Measurements from ENCODE around the gene CDIP1.

CDIP1 gene

DNA sequence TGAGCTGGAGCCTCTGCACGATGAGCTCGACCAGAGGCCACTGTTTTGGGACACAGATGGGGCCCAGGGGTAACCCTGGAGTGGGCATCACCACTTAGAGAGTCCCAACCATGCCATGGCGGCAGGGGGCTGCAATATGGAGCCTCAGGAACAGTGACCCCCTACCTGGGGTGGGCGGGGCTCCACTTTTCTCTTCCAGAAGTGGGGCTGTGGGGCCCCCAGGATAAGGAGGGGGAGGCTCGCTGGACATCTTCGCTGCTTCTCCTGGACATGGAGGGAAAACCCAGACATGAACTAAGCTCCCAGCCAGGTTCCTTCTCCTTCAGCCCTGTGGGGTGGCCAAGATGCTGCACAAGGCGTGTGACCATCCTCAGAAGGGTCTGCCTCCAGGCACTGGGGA, 24.7 kb downstream of the CDIP1 start:
- Histone ChIP-seq H3K4me1 (ENCODE audit: insufficient read depth, low read length) (0 out of 2 replicates have a peak, but pooled peaks cover 5% of the 10 kb centered on the region), H3K27me3 (ENCODE audit: insufficient read depth, low read length) (no peaks in the 10 kb centered on the region), H3K36me3 (ENCODE audit: insufficient read depth, low read length) (peaks cover 43% of the 10 kb centered on the region), H3K4me3 (ENCODE audit: low read length) (no peak overlapping the region), H3K9me3 (ENCODE audit: insufficient read depth, low read depth, low read length) (no peaks in the 10 kb centered on the region), H3K27ac (ENCODE audit: low read depth, low read length) (no peak overlapping the region), H3K9ac (ENCODE audit: low read depth, low read length) (no peak overlapping the region)
- whole genome bisulfite sequencing = 89% methylated on average over 7 of the region's 7 CpGs

- H3K27me3 ChIP-seq (ENCODE audit: insufficient read depth, low read length) = no peaks in the 10 kb centered on the region
- H3K9me3 ChIP-seq (ENCODE audit: insufficient read depth, low read depth, low read length) = no peaks in the 10 kb centered on the region
- no peak overlapping the region for H3K4me3 ChIP-seq (ENCODE audit: low read length)
- no peak overlapping the region for H3K9ac ChIP-seq (ENCODE audit: low read depth, low read length)
- 95% methylated on average over 19 of the region's 19 CpGs for WGBS
- H3K4me1 ChIP-seq (ENCODE audit: insufficient read depth, low read length) = 0 out of 2 replicates have a peak, but pooled peaks cover 5% of the 10 kb centered on the region
- no peak overlapping the region for H3K27ac ChIP-seq (ENCODE audit: low read depth, low read length)
- peaks cover 48% of the 10 kb centered on the region for H3K36me3 ChIP-seq (ENCODE audit: insufficient read depth, low read length)
Observed at GRCh38 chr16:4513086-4513860, 25.3 kb downstream of the CDIP1 start.

- Histone ChIP-seq H3K9me3 (ENCODE audit: insufficient read depth, low read depth, low read length) (no peaks in the 10 kb centered on the region), H3K9ac (ENCODE audit: low read depth, low read length) (no peak overlapping the region), H3K4me1 (ENCODE audit: insufficient read depth, low read length) (0 out of 2 replicates have a peak, but pooled peaks cover 5% of the 10 kb centered on the region), H3K27ac (ENCODE audit: low read depth, low read length) (no peak overlapping the region), H3K36me3 (ENCODE audit: insufficient read depth, low read length) (peaks cover 56% of the 10 kb centered on the region), H3K4me3 (ENCODE audit: low read length) (no peak overlapping the region), H3K27me3 (ENCODE audit: insufficient read depth, low read length) (no peaks in the 10 kb centered on the region)
- 92% methylated on average over 10 of the region's 10 CpGs for WGBS
Observed at GRCh38 chr16:4512473-4512872, 26.1 kb downstream of the CDIP1 start.

DNA sequence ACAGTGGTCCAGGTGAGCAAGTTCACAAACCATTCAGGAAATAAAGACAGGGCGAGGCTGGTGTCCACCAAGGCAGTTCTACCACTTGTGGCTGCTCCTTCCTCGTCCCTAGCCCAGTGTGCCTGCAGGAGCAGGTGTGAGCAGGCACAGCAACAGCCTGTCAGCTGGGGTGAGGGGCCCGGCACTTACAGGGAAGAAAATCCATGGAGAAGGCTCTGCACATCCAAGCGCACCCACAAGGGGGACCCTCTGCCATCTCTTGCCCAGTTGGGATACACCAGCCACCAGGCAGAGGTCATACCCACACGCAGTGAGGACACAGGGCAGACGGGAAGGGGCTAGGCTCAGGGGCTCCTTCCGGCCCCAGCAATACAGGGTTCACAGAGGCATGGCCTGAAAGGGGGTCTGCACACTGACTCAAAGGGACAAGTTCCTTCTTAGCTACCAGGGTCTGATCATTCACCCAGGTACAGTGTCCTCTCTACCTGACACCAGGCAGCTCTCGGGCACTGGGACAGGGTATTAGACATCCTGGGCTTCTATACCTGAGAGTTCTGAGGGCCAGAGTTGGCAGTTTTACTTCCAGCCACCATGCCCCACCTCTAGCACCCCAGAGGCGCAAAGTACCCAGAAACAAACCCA, 27.0 kb downstream of the CDIP1 start:
- Histone ChIP-seq H3K36me3 (ENCODE audit: insufficient read depth, low read length) (peaks cover 57% of the 10 kb centered on the region), H3K9ac (ENCODE audit: low read depth, low read length) (no peak overlapping the region), H3K4me3 (ENCODE audit: low read length) (no peak overlapping the region), H3K4me1 (ENCODE audit: insufficient read depth, low read length) (0 out of 2 replicates have a peak, but pooled peaks cover 5% of the 10 kb centered on the region), H3K27ac (ENCODE audit: low read depth, low read length) (no peak overlapping the region), H3K9me3 (ENCODE audit: insufficient read depth, low read depth, low read length) (no peaks in the 10 kb centered on the region), H3K27me3 (ENCODE audit: insufficient read depth, low read length) (no peaks in the 10 kb centered on the region)
- 67% methylated on average over 9 of the region's 9 CpGs for WGBS

DNA sequence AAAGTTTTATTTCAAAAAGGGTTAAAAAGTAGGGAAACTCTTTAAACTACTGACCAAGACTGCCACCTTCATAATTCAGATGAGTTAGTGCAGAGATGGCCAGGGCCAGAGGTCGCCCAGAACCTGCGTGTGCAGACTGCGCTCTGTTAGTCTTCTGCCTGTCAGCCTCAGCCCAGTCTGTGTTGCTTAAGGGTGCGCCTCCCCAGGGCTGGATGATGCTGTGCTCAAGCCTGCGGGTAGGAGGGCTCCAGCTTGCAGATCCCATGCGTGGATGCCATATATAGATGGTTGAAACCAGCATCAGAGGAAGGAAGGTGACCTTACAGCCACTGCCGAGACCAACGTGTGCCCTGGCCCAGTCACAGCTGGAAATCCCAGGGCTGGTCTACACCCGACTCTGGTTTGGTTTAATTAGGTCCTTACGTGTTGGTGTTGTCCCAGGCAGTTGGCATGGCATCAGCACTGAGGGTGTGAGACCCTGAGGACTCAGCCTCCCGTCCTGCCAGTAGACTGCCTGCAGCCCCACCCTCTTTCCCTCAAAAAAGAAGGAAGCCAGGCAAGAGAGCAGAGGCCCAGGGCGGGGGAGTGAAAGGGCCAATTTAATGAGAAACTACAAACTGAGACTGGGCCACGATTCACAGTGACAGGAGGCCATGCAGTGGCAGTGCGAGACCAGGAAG, 27.7 kb downstream of the CDIP1 start:
- H3K36me3 ChIP-seq (ENCODE audit: insufficient read depth, low read length) = peaks cover 57% of the 10 kb centered on the region
- 92% methylated on average over 14 of the region's 14 CpGs for WGBS
- 0 out of 2 replicates have a peak, but pooled peaks cover 5% of the 10 kb centered on the region for H3K4me1 ChIP-seq (ENCODE audit: insufficient read depth, low read length)
- no peaks in the 10 kb centered on the region for H3K9me3 ChIP-seq (ENCODE audit: insufficient read depth, low read depth, low read length)
- no peak overlapping the region for H3K27ac ChIP-seq (ENCODE audit: low read depth, low read length)
- no peak overlapping the region for H3K9ac ChIP-seq (ENCODE audit: low read depth, low read length)
- no peaks in the 10 kb centered on the region for H3K27me3 ChIP-seq (ENCODE audit: insufficient read depth, low read length)
- H3K4me3 ChIP-seq (ENCODE audit: low read length) = no peak overlapping the region

DNA sequence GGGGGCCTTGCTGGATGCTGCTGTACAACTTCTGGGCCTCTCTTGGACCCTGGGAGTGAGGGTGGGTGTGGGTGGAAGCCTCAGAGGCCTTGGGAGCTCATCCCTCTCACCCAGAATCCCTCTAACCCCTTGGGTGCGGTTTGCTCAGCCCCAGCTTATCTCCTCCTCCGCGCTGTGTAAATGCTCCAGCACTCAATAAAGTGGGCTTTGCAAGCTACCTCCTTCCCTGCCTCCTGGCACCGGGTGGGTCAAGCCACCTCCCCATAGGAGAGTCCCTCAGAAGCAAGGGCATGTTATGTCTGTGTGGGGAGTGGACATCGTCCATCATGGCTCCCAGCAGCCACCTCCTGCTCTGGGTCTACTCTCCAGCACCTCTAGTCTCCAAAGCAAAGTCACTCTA, 28.4 kb downstream of the CDIP1 start:
- Histone ChIP-seq H3K27me3 (ENCODE audit: insufficient read depth, low read length) (no peaks in the 10 kb centered on the region), H3K4me1 (ENCODE audit: insufficient read depth, low read length) (0 out of 2 replicates have a peak, but pooled peaks cover 4% of the 10 kb centered on the region), H3K9ac (ENCODE audit: low read depth, low read length) (no peak overlapping the region), H3K27ac (ENCODE audit: low read depth, low read length) (no peak overlapping the region), H3K9me3 (ENCODE audit: insufficient read depth, low read depth, low read length) (no peaks in the 10 kb centered on the region), H3K4me3 (ENCODE audit: low read length) (no peak overlapping the region), H3K36me3 (ENCODE audit: insufficient read depth, low read length) (peaks cover 57% of the 10 kb centered on the region)
- 78% methylated on average over 5 of the region's 5 CpGs for WGBS

DNA sequence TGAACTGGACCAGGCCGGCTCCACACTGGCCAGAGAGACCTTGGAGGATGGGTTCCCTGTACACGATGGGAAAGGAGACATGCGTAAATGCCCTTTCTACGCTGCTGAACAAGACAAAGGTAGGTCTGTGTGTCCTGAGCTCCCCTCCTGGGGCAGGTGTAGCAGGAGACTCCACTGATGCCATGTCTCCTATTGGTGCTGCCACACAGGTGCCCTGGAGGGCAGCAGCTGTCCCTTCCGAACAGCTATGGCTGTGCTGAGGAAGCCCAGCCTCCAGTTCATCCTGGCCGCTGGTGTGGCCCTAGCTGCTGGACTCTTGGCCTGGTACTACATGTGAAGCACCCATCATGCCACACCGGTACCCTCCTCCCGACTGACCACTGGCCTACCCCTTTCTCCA, 29.2 kb downstream of the CDIP1 start:
- H3K4me3 ChIP-seq (ENCODE audit: low read length) = no peak overlapping the region
- no peak overlapping the region for H3K27ac ChIP-seq (ENCODE audit: low read depth, low read length)
- 93% methylated on average over 8 of the region's 8 CpGs for WGBS
- peaks cover 57% of the 10 kb centered on the region for H3K36me3 ChIP-seq (ENCODE audit: insufficient read depth, low read length)
- no peaks in the 10 kb centered on the region for H3K27me3 ChIP-seq (ENCODE audit: insufficient read depth, low read length)
- H3K9me3 ChIP-seq (ENCODE audit: insufficient read depth, low read depth, low read length) = no peaks in the 10 kb centered on the region
- no peaks in the 10 kb centered on the region for H3K4me1 ChIP-seq (ENCODE audit: insufficient read depth, low read length)
- H3K9ac ChIP-seq (ENCODE audit: low read depth, low read length) = no peak overlapping the region

DNA sequence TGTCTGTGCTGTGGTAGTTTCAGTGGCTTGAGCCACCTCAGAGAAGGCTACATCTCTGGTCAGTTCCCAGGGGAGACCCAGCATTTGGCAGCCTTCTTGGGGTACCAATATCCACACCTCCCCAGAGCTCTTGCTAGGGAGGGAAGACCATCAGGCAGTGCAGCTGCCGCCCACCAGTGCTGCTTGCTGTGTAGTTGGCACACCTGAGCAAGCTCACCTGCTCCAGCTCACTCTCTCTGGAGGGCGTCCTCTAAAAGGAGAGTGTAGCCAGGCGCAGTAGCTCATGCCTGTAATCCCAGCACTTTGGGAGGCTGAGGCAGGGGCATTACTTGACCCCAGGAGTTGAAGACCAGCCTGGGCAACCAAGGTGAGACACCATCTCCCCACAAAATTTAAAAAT, 29.8 kb downstream of the CDIP1 start:
- Histone ChIP-seq H3K27ac (ENCODE audit: low read depth, low read length) (no peak overlapping the region), H3K4me1 (ENCODE audit: insufficient read depth, low read length) (no peaks in the 10 kb centered on the region), H3K9ac (ENCODE audit: low read depth, low read length) (no peak overlapping the region), H3K4me3 (ENCODE audit: low read length) (no peak overlapping the region), H3K27me3 (ENCODE audit: insufficient read depth, low read length) (no peaks in the 10 kb centered on the region), H3K36me3 (ENCODE audit: insufficient read depth, low read length) (peaks cover 54% of the 10 kb centered on the region), H3K9me3 (ENCODE audit: insufficient read depth, low read depth, low read length) (no peaks in the 10 kb centered on the region)
- 97% methylated on average over 3 of the region's 3 CpGs for WGBS

DNA sequence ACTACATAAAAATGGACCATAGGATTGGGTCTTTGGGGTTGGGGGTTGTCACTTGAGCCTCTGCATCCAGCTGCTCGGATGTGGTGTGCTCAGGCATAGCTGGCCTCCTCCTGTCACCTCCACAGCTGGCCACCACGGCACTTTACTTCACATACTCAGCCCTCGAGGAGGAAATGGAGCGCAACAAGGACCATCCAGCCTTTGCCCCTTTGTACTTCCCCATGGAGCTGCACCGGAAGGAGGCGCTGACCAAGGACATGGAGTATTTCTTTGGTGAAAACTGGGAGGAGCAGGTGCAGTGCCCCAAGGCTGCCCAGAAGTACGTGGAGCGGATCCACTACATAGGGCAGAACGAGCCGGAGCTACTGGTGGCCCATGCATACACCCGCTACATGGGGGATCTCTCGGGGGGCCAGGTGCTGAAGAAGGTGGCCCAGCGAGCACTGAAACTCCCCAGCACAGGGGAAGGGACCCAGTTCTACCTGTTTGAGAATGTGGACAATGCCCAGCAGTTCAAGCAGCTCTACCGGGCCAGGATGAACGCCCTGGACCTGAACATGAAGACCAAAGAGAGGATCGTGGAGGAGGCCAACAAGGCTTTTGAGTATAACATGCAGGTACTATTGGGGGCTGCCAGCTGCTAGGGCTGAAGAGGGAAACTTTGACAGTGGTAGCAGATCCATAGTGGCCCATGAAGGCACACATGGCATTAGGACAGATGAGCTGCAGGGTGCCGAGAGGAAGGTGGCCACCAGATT, 30.8 kb downstream of the CDIP1 start:
- Histone ChIP-seq H3K4me1 (ENCODE audit: insufficient read depth, low read length) (no peaks in the 10 kb centered on the region), H3K36me3 (ENCODE audit: insufficient read depth, low read length) (peaks cover 48% of the 10 kb centered on the region), H3K4me3 (ENCODE audit: low read length) (no peak overlapping the region), H3K9me3 (ENCODE audit: insufficient read depth, low read depth, low read length) (no peaks in the 10 kb centered on the region), H3K27ac (ENCODE audit: low read depth, low read length) (no peak overlapping the region), H3K9ac (ENCODE audit: low read depth, low read length) (no peak overlapping the region), H3K27me3 (ENCODE audit: insufficient read depth, low read length) (no peaks in the 10 kb centered on the region)
- WGBS = 96% methylated on average over 17 of the region's 17 CpGs

- no peak overlapping the region for H3K4me3 ChIP-seq (ENCODE audit: low read length)
- no peaks in the 10 kb centered on the region for H3K27me3 ChIP-seq (ENCODE audit: insufficient read depth, low read length)
- WGBS = 28% methylated on average over 3 of the region's 3 CpGs
- peaks cover 3% of the 10 kb centered on the region; the same call in 1 of the 2 replicates for H3K4me1 ChIP-seq (ENCODE audit: insufficient read depth, low read length)
- H3K36me3 ChIP-seq (ENCODE audit: insufficient read depth, low read length) = peaks cover 37% of the 10 kb centered on the region
- H3K9ac ChIP-seq (ENCODE audit: low read depth, low read length) = no peak overlapping the region
- H3K9me3 ChIP-seq (ENCODE audit: insufficient read depth, low read depth, low read length) = no peaks in the 10 kb centered on the region
- H3K27ac ChIP-seq (ENCODE audit: low read depth, low read length) = no peak overlapping the region
Observed at GRCh38 chr16:4506450-4506849, 32.1 kb downstream of the CDIP1 start.

Data from HUES64 (cell line).